HK-2 (cell line): Measurements from ENCODE around the gene RAB11FIP3.
"Not testable (repeated sequence)": the region's sequence is repeated elsewhere in the genome, so short reads cannot be mapped to it uniquely, and the experiment has no call there.

Source experiments
- DNase-seq: peaks from one replicate; pipeline ENCODE4 v3.0.0-alpha.2; 2018; ENCODE audit not compliant: unreplicated experiment

The RAB11FIP3 gene

GRCh38 chr16:467249-467871, 41.9 kb downstream of the RAB11FIP3 start:
- DNase-seq: not testable (repeated sequence)

DNA sequence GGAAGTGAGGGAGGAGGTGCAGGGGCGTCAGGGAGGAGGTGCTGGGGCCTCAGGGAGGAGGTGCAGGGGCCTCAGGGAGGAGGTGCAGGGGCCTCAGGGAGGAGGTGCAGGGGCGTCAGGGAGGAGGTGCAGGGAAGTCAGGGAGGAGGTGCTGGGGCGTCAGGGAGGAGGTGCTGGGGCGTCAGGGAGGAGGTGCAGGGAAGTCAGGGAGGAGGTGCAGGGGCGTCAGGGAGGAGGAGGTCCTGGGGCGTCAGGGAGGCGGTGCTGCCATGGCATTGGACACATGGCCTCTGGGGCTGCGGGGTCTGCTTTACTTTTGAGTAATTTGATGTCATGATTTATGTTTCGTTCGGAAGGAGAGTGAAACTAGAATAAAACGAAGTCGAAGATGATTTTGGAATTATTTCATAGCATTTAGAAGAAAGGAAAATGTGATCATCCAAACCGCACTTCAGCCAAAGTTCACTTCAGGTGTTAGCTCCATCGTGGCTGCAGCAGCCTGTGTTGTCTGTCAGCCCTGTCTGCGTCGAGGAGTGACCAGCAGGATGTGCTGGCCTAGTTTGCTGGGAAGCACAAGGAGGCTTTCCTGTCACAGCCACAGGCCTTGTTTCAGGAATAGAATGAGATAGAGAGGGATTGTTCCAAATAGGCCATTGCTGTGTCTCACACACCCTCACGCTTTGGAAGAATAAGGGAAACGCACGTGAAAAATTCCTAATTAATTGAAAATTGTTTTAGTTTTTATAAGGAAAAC, 42.8 kb downstream of the RAB11FIP3 start:
- no peak for DNase-seq

DNA sequence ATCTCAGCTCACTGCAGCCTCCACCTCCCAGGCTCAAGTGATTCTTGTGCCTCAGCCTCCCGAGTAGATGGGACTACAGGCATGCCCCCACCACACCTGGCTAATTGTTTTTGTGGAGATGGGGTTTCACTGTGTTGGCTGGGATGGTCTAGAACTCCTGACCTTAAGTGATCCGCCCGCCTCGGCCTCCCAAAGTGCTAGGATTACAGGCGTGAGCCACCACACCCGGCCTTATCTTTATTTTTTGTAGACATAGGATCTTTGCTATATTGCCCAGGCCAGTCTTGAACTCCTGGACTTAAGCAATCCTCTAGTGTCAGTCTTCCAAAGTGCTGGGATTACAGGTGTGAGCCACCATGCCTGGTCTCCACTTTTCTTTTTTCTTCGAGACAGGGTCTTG, 44.0 kb downstream of the RAB11FIP3 start:
- DNase-seq: not testable (repeated sequence)

- DNase-seq: no peak
Observed at GRCh38 chr16:470418-470817, 45.0 kb downstream of the RAB11FIP3 start.

DNA sequence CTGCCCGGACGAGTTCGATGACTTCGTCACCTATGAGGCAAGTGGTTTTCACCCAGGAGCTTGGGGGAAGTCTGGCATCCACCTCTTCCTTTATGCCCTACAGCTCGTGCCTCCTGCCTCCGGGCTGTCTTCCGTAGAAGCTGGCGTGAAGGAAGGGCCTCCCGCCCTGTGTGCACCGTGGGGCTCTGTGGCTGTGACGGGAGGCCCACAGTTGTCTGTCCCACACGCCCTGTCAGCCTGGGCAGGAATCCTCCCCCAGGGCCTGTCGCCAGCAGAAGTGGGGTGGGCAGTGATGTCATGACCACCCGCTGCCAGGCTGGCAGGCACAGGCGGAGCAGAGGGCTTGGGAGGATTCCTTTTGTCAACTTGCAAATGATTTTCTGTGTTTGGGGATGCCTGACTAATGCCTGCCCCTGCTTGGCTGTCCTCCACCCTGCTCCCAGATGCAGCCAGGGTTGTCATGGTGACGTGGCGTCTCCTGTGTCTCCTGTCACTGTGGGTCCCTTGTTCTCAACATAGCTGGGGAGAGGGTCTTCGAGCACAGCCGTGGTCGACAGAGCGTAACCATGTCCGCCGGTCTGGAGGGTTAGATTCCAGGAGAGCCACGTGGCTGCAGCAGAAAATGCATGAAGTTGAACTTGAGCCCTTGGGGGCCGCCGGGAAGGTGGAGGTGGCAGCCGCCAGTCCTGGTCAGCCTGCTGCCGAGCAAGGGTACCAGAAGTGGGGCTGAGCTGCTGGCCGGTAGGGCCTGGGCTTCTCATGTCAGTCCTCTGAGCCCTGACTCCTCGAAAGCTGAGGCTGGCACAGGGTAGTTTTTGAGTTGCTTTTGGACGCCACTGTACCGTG, 46.1 kb downstream of the RAB11FIP3 start:
- DNase-seq: no peak

GRCh38 chr16:472199-472504, 46.7 kb downstream of the RAB11FIP3 start:
- DNase-seq: no peak

DNA sequence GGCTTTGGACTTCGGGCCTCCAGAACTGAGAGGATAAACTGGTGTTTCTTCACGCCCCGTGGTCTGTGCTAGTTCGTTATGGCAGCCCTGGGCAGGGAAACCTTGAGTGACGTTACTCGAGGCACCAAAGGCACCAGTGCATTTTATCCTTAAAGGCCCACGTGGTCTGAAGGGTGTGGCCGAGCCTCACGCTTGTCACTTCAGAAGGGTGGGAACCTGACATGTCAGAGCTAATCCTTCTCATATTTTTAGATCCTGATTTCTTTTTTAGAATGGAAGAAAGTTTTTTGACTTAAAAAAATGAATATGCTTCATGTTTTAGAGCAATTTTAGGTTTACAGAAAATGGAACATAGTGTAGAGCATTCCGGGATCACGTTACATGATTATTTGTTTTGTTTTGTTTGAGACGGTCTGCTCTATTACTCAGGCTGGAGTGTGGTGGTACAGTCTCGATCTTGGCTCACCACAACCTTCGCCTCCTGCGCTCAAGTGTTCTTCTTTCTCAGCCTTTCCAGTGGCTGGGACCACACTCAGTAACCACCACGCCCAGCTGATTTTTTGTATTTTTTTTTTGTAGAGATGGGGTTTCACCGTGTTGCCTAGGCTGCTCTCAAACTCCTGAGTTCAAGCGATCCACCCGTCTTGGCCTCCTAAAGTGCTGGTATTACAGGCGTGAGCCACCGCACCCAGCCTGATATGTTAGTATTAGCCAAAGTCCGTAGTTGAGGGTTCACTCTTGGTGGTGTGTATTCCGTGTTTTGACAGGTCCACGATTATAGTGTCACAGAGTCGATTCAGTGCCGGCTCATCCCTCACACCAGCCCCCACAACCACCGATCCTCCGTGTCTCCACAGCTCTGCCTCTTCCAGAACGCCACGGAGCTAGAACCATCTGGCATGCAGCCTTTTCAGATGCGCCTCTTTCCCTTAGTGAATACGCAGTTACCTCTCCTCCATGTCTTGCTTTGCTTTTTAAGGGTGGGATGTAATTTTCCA, 47.9 kb downstream of the RAB11FIP3 start:
- no peak for DNase-seq

DNA sequence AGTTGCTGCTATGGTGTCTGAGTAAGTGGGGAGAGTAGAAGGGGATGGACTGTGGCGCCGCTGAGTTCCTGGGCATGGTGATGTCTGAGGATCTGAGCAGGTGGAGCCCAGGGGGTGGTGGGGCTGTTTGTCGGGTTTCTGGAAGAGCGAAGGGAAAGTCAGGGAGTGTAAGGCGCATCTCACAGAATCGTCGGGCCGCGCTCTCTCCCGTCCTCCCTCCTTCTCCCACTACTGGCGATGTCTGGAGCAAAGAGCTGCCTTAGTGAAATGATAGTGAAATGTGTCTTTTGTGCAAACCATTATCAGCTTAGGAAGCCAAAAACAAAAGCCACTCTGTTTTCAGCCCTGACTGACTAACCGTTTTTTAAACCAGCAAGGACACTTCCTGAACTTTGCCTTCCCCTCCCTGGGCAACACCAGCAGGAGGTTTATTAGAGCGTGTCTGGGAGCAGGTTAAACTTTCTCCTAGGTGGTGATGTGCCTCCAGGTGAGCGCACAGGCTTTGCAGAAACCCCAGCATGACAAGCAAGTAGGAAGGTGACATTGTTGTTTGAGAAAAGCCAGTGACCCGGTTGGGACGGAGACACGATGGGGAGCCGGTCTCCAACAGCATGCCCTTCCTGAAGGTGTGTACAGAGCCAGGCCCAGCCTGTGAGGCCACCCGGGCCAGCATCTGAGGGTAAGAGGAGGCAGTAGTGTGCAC, 49.1 kb downstream of the RAB11FIP3 start:
- no peak for DNase-seq

GRCh38 chr16:476039-476438, 50.6 kb downstream of the RAB11FIP3 start:
- no peak for DNase-seq

GRCh38 chr16:477301-478157, 52.1 kb downstream of the RAB11FIP3 start:
- DNase-seq: peak; percentile 10

- not testable (repeated sequence) for DNase-seq
Observed at GRCh38 chr16:478287-478686, 52.8 kb downstream of the RAB11FIP3 start.

GRCh38 chr16:482468-483185, 57.2 kb downstream of the RAB11FIP3 start:
- no peak for DNase-seq

GRCh38 chr16:483341-484075, 58.1 kb downstream of the RAB11FIP3 start:
- no peak for DNase-seq

GRCh38 chr16:489606-490005, 64.2 kb downstream of the RAB11FIP3 start:
- DNase-seq: no peak

GRCh38 chr16:490768-491167, 65.3 kb downstream of the RAB11FIP3 start:
- no peak for DNase-seq

DNA sequence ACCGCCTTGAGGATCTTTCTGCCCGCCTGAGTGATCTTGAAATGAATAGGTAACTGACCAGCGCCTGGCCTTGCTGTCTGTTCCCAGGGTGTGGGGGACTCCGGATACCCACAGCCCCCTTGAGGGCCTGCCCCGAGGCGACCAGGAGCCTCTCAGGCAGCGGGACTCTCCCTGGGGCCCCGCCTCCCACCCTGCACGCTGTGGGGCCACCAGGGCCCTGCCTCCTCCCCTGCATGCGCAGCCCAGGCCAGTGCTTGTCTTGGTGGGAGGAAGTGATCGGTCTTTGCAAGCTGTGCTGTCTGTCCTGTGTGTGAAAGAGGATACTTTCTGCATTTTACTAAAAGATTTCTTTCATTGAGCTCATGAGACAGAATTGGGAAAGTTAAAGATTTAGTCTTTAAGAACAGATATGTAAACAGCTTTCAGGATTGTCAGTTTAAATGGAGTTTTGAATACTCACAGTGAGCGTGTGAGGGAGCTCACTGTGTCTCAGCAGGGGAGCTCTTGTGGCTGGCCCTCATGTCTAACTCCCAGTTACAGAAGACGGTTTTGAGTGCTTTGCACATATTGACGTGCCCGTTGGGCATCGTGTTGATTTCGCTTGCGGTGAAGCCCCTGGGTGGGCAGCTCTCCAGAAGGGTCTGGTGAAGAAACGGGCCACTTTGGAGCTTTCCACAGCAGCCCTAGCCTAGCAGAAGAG, 65.9 kb downstream of the RAB11FIP3 start:
- DNase-seq: no peak

- no peak for DNase-seq
Observed at GRCh38 chr16:492211-492875, 66.9 kb downstream of the RAB11FIP3 start.
